ENCODE measurements around the gene IFTAP. TPM values are rescaled to one million over a fixed set of nuclear protein-coding genes. Genes with fewer than 3 reads are reported as not detected.
"Not testable (repeated sequence)": the region's sequence is repeated elsewhere in the genome, so short reads cannot be mapped to it uniquely, and the experiment has no call there.

Gene IFTAP, protein sequence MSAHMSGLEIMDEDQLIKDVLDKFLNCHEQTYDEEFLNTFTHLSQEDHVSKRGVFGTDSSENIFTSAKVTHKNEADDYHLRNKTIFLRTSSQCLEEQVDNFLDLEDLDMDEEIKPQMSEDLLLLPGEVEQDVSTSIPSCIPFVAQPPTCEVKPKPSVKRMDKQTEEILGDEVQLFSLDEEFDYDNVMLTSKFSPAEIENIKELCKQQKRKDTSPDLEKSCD
- 1.1 and 1.7 TPM in 2 replicates for total RNA-seq

DNA sequence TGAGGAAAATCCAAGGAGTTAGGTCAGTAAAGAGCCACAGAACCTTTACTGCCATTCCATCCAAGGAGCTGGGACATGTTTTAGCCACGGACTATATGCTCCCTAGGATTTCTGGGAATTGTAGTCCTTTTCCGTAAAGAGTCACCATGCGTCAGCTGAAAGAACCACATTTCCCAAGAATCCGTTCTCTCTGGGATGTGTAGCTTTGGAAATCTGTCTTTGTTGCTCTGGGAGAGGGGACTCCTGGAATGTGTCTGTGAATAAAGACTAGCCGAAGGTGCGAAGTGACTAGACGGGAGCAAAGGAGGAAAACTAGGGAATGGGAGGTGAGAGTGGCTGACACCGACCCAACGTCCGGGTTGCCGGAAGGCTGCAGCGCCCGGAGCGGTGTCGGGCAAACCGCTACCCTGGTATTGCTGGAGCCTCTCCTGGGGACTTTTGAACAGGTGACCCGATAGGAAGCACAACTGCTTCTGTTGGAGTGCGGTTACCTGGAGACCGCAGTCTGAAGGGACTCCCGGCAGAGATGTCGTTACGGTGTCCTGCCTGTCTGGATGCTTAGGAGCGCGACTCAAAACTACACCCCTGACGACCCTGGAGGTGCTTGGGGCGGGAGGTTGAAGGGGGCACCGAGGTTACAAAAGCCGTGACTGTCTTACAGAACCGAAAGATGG lies at the start of gene IFTAP:
Gene IFTAP, plus strand, starts transcription at position 187 of the 674 bp plus-strand sequence. CDS start 15,602 bp downstream, outside the sequence.
- intact Hi-C loops (cut with micrococcal nuclease) = no loop called here
- Mint-ChIP-seq H3K4me1 (peaks cover 4% of the 10 kb centered on the region), H3K9me3 (no peaks in the 10 kb centered on the region), H3K27ac (no peak within 1 kb of the TSS), H3K4me3 (peak within 1 kb of the TSS; percentile 84), H3K36me3 (ENCODE audit: low read depth) (no peaks in the 10 kb centered on the region), H3K27me3 (peaks cover 33% of the 10 kb centered on the region)
- DNase-seq = peak; percentile 73

DNA sequence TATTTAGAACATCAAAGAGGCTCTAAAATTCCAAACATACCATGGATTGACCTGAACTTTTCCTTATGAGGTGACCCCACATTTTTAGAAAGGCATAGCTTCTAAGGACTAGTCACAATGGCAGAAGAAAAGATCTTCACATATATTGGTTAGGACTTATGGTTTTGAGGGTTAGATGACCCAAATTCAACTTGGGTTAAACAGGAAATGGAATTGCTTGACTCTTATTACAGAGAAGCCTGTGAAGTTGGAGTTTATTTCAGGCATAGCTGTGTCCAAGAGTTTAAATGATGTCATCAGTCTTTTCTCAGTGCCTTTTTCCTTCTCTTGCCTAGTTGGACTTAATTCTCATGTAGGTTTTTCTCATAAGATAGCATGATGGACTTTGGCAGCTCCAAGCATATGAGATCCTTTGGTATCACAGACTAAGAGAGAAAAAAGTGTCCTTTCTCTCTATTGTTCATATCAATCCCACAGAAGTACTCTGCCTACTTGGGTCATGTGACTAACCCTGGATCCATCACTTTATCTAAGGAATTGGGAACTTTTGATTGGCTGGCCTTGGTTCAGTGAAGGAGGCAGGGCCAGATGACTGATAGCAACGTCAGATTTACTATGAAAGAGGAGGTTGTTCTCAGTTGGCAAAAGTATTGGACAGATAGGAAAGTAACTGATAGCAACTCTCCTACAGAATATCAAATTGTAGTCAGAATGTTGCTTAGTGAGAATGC lies 43.8 kb upstream of the IFTAP start:
- no peak overlapping the region for H3K27ac Mint-ChIP-seq
- H3K4me3 Mint-ChIP-seq = no peak overlapping the region
- intact Hi-C loops (cut with micrococcal nuclease) = no loop called here
- peak; percentile 22 for DNase-seq
- no peaks in the 10 kb centered on the region for H3K4me1 Mint-ChIP-seq
- H3K36me3 Mint-ChIP-seq (ENCODE audit: low read depth) = no peaks in the 10 kb centered on the region
- peaks cover 35% of the 10 kb centered on the region for H3K27me3 Mint-ChIP-seq
- no peaks in the 10 kb centered on the region for H3K9me3 Mint-ChIP-seq

DNA sequence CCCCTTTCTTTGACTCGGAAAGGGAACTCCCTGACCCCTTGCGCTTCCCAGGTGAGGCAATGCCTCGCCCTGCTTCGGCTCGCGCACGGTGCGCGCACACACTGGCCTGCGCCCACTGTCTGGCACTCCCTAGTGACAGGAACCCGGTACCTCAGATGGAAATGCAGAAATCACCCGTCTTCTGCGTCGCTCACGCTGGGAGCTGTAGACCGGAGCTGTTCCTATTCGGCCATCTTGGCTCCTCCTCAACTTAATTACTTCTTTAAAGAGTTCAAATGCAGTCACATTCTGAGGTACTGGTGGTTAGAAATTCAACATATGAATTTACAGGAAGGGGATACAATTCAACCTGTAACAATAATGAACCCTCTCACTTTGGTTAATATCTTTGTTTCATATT lies 36.9 kb upstream of the IFTAP start:
- peak; percentile 28 for DNase-seq
- Mint-ChIP-seq H3K27me3 (peaks cover 11% of the 10 kb centered on the region), H3K9me3 (peaks cover 15% of the 10 kb centered on the region), H3K4me1 (peaks cover 22% of the 10 kb centered on the region)
- intact Hi-C loops (cut with micrococcal nuclease) = loop anchor here (5.0 kb wide), 2 partner anchors 50 to 205 kb away; no protein-coding TSS in a partner anchor
- H3K27ac Mint-ChIP-seq; H3K4me3 Mint-ChIP-seq; H3K36me3 Mint-ChIP-seq (ENCODE audit: low read depth): not testable (repeated sequence)

DNA sequence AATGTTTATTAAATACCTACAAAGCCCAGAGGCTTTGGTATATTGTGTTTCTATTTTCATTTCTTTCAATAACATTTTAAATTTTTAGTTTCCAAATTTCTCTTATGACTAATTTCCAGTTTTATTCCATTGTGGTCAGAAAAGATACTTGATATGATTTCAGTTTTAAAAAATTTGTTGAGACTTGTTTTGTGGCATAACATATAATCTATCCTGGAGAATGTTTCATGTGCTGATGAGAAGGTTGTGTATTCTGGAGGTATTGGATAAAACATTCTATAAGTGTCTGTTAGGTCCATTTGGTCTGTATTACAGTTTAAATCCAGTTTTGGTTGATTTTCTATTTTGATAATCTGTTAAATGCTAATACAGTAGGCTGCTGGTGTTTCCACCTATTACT lies 36.3 kb upstream of the IFTAP start:
- intact Hi-C loops (cut with micrococcal nuclease) = loop anchor here (5.0 kb wide), 2 partner anchors 51 to 206 kb away; no protein-coding TSS in a partner anchor
- Mint-ChIP-seq H3K4me1 (peaks cover 22% of the 10 kb centered on the region), H3K4me3 (peak overlapping the region; percentile 60), H3K9me3 (peaks cover 15% of the 10 kb centered on the region), H3K36me3 (ENCODE audit: low read depth) (peaks cover 6% of the 10 kb centered on the region), H3K27me3 (peaks cover 12% of the 10 kb centered on the region), H3K27ac (peak overlapping the region; percentile 84)
- no peak for DNase-seq

DNA sequence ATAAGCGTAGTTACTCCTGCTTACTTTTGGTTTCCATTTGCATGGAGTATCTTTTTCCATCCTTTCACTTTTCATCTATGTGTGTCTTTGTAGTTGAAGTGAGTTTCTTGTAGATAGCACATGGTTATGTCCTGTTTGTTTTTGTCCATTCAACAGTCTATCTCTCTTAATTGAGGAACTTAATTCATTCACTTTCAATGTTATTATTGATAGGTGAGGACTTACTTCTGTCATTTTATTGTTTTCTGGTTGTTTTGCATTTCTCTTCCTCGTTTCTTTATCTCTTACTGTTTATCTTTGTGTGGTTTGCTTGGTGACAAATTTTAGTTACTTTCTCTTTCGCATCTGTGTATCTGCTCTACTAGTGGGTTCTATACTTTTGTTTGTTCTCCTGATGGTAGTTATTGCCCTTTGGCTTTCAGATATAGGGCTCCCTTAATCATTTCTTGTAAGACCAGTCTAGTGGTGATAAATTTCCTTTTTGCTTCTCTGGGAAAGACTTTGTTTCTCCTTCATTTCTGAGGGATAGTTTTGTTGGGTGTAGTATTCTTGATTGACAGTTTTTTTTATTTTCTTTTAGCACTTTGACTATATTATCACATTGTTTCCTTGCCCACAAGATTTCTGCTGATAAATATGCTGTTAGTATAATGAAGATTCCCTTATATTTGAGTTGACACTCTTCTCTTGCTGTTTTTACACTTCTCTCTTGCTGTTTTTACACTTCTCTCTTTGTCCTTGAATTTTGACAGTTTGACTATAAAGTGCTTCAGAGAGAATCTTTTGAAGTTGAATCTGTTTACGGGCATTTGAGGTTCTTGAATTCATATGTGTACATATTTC lies 35.5 kb upstream of the IFTAP start:
- H3K27me3 Mint-ChIP-seq = peaks cover 17% of the 10 kb centered on the region
- H3K4me3 Mint-ChIP-seq = peak overlapping the region; percentile 60
- peaks cover 22% of the 10 kb centered on the region for H3K4me1 Mint-ChIP-seq
- H3K27ac Mint-ChIP-seq = peak overlapping the region; percentile 84
- peaks cover 6% of the 10 kb centered on the region for H3K36me3 Mint-ChIP-seq (ENCODE audit: low read depth)
- DNase-seq = no peak
- H3K9me3 Mint-ChIP-seq = peaks cover 15% of the 10 kb centered on the region
- intact Hi-C loops (cut with micrococcal nuclease) = loop anchor here (5.0 kb wide), 2 partner anchors 51 to 206 kb away; no protein-coding TSS in a partner anchor

DNA sequence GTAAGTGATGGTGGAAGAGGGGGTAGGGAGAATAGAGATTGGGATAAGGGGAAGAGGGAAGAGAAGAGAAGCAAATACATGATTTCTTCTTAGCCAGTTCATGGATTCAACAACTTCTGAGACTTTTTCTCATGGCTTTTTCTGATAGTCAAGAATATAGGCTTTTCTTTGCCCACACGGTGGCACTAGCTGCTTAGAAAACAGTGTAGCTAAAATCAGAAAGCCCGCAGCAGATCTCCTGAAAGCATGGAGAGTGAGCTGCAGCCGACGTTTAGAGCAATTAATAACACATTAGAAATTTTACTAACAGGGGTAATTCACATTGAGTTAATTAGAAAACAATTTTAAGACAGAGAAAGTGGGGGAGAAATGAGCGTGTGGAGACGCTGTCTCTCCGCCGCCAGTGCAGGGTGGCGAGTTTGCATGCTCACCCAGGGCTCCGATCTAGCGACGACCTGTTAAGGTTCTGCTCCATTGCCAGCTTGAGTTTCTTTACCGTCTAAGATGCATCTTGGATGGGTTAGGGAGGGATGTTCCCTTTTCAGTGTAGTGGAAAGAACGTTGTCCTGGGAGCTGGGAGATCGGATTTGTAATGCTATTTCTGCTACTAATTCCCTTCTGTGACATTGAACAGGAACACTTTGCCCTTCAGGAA lies 29.8 kb upstream of the IFTAP start:
- peaks cover 12% of the 10 kb centered on the region for H3K4me1 Mint-ChIP-seq
- DNase-seq = peak; percentile 85
- H3K4me3 Mint-ChIP-seq = peak overlapping the region; percentile 73
- intact Hi-C loops (cut with micrococcal nuclease) = loop anchor here (1.0 to 5.0 kb wide), 4 partner anchors 58 to 272 kb away; no protein-coding TSS in a partner anchor
- no peaks in the 10 kb centered on the region for H3K36me3 Mint-ChIP-seq (ENCODE audit: low read depth)
- no peak overlapping the region for H3K27ac Mint-ChIP-seq
- H3K9me3 Mint-ChIP-seq = peaks cover 11% of the 10 kb centered on the region
- H3K27me3 Mint-ChIP-seq = peaks cover 56% of the 10 kb centered on the region

DNA sequence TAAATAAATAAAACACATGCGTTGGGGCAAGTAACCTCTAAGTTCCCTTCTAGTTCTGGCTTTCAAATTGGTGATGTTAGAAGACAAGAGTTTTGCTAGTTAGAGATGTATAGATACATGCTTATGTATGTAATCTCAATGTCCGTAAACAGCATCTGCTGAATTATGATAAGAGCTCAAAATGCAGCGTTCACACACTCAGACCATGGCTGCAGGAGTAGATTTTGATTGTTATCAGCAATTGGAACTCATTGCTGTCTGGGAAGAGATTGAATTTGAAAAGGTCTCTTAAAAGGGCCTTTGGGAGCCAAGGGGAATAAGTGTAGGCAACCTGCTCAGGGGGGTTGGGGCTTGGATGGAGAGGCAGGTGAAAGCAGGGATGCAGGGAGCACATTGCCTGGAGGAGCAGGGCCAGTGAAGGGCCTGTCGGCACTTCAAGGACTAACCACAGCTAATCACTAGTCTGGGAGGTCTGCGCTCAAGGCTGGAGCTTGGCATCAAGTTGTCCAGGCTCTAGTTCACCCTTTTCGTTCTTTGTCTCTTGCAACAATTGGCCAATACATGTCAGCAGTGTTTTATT lies 29.2 kb upstream of the IFTAP start:
- intact Hi-C loops (cut with micrococcal nuclease) = no loop called here
- Mint-ChIP-seq H3K27me3 (peaks cover 57% of the 10 kb centered on the region), H3K36me3 (ENCODE audit: low read depth) (no peaks in the 10 kb centered on the region), H3K4me3 (no peak overlapping the region), H3K27ac (no peak overlapping the region), H3K9me3 (peaks cover 6% of the 10 kb centered on the region), H3K4me1 (peaks cover 6% of the 10 kb centered on the region)
- no peak for DNase-seq

DNA sequence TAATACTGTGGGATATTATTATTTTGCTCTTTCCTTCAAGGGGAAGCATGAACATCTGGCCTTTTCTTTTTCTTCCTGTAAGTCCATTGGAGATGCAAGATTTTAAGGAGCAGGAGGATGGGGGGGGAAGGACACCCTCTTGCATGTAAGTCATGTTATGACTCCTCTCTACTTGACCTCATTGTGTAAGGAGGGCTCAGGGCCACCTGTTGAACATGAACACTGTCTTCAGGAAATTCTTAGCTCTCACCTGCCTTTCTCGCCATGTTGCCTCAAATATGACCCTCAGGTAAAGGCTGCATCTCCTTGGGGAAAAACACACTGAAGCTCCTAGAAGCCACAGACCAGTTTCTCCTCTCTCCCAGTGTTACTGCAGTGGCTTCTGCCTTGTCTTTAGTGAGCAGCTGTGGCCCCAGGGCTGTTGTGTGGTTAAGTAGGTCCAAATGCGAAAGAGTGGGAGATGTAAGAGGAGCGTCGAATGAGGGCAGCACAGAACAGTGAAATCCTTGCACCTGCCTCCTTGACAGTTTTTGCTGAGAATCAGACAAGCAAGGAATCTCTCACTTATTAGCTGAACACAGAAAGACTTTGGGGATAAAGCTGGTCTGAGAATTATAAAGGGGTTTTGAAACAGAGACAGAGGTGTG lies 27.8 kb upstream of the IFTAP start:
- Mint-ChIP-seq H3K27ac (no peak overlapping the region), H3K27me3 (peaks cover 67% of the 10 kb centered on the region), H3K4me1 (peaks cover 6% of the 10 kb centered on the region), H3K4me3 (no peak overlapping the region), H3K9me3 (no peaks in the 10 kb centered on the region), H3K36me3 (ENCODE audit: low read depth) (no peaks in the 10 kb centered on the region)
- no peak for DNase-seq
- intact Hi-C loops (cut with micrococcal nuclease) = no loop called here

DNA sequence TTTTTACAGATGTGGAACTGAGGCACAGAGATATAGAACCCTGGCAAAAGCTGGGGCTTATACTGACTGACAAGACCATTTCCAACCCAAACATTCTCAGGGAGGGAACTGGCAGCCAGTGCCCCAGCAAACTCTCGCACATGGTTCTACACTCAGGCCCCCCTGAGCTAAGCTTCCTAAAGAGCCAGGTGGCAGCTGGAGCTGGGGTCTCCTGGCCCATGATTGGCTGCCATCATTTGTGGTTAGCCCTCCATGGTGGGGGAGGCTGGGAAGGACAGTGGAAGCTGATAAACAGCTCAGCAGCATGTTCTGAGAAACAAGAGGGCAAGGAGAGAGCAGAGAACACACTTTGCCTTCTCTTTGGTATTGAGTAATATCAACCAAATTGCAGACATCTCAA lies 26.6 kb upstream of the IFTAP start, which contains the start of gene RAG1:
Gene RAG1, plus strand, starts transcription at position 314 of the 400 bp plus-strand sequence. CDS start 5,298 bp downstream, outside the sequence.
- Mint-ChIP-seq H3K36me3 (ENCODE audit: low read depth) (no peaks in the 10 kb centered on the region), H3K9me3 (no peaks in the 10 kb centered on the region), H3K27ac (no peak within 1 kb of the TSS), H3K4me1 (peaks cover 6% of the 10 kb centered on the region), H3K27me3 (peaks cover 69% of the 10 kb centered on the region), H3K4me3 (no peak within 1 kb of the TSS)
- no peak for DNase-seq
- intact Hi-C loops (cut with micrococcal nuclease) = no loop called here

DNA sequence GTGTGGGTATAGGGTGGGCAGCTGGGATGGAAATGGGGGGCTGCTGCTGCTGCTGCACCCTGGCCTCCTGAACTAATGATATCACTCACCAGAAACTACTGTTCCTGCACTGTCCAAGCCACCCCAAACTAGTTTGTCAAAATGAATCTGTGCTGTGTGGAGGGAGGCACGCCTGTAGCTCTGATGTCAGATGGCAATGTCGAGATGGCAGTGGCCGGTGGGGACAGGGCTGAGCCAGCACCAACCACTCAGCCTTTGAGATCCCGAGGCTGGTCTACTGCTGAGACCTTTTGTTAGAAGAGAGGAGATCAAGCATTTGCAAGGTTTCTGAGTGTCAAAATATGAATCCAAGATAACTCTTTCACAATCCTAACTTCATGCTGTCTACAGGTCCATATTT lies 25.2 kb upstream of the IFTAP start:
- intact Hi-C loops (cut with micrococcal nuclease) = no loop called here
- DNase-seq = no peak
- Mint-ChIP-seq H3K36me3 (ENCODE audit: low read depth) (no peaks in the 10 kb centered on the region), H3K4me1 (peaks cover 6% of the 10 kb centered on the region), H3K9me3 (no peaks in the 10 kb centered on the region), H3K4me3 (no peak overlapping the region), H3K27me3 (peaks cover 64% of the 10 kb centered on the region), H3K27ac (no peak overlapping the region)

DNA sequence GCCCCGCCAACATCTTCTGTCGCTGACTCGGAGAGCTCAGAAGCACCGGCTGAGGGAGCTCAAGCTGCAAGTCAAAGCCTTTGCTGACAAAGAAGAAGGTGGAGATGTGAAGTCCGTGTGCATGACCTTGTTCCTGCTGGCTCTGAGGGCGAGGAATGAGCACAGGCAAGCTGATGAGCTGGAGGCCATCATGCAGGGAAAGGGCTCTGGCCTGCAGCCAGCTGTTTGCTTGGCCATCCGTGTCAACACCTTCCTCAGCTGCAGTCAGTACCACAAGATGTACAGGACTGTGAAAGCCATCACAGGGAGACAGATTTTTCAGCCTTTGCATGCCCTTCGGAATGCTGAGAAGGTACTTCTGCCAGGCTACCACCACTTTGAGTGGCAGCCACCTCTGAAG lies 19.8 kb upstream of the IFTAP start:
- Mint-ChIP-seq H3K4me1 (no peaks in the 10 kb centered on the region), H3K36me3 (ENCODE audit: low read depth) (no peaks in the 10 kb centered on the region), H3K27me3 (peaks cover 39% of the 10 kb centered on the region), H3K9me3 (no peaks in the 10 kb centered on the region), H3K4me3 (no peak overlapping the region), H3K27ac (no peak overlapping the region)
- no peak for DNase-seq
- intact Hi-C loops (cut with micrococcal nuclease) = no loop called here

DNA sequence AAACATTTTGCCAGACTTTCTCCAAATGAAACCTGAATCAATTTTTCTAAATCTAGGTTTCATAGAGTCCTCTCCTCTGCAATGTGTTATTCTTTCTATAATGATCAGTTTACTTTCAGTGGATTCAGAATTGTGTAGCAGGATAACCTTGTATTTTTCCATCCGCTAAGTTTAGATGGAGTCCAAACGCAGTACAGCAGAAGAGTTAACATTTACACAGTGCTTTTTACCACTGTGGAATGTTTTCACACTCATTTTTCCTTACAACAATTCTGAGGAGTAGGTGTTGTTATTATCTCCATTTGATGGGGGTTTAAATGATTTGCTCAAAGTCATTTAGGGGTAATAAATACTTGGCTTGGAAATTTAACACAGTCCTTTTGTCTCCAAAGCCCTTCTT lies 16.9 kb upstream of the IFTAP start:
- intact Hi-C loops (cut with micrococcal nuclease) = no loop called here
- Mint-ChIP-seq H3K27ac (no peak overlapping the region), H3K4me1 (no peaks in the 10 kb centered on the region), H3K36me3 (ENCODE audit: low read depth) (no peaks in the 10 kb centered on the region), H3K4me3 (no peak overlapping the region), H3K9me3 (peaks cover 9% of the 10 kb centered on the region), H3K27me3 (peaks cover 22% of the 10 kb centered on the region)
- no peak for DNase-seq
